DMS 273 (cell line): ENCODE measurements around the gene ATP9B.
"Not testable (repeated sequence)": the region's sequence is repeated elsewhere in the genome, so short reads cannot be mapped to it uniquely, and the experiment has no call there.

Experiments
- DNase-seq: peaks from one replicate; lab custom pipeline; 2025; ENCODE audit not compliant: unreplicated experiment; lab: John Stamatoyannopoulos, UW

ATP9B gene

GRCh38 chr18:79354350-79354749 is 285.2 kb downstream of the ATP9B start:
- no peak for DNase-seq

GRCh38 chr18:79355433-79356335 is 286.5 kb downstream of the ATP9B start:
- no peak for DNase-seq

- no peak for DNase-seq
Measured at GRCh38 chr18:79356435-79356834, 287.2 kb downstream of the ATP9B start.

- no peak for DNase-seq
Measured at GRCh38 chr18:79360933-79361332, 291.7 kb downstream of the ATP9B start.

GRCh38 chr18:79361766-79362522 is 292.8 kb downstream of the ATP9B start:
- no peak for DNase-seq

- DNase-seq: no peak
Measured at GRCh38 chr18:79365701-79366100, 296.5 kb downstream of the ATP9B start.

DNA sequence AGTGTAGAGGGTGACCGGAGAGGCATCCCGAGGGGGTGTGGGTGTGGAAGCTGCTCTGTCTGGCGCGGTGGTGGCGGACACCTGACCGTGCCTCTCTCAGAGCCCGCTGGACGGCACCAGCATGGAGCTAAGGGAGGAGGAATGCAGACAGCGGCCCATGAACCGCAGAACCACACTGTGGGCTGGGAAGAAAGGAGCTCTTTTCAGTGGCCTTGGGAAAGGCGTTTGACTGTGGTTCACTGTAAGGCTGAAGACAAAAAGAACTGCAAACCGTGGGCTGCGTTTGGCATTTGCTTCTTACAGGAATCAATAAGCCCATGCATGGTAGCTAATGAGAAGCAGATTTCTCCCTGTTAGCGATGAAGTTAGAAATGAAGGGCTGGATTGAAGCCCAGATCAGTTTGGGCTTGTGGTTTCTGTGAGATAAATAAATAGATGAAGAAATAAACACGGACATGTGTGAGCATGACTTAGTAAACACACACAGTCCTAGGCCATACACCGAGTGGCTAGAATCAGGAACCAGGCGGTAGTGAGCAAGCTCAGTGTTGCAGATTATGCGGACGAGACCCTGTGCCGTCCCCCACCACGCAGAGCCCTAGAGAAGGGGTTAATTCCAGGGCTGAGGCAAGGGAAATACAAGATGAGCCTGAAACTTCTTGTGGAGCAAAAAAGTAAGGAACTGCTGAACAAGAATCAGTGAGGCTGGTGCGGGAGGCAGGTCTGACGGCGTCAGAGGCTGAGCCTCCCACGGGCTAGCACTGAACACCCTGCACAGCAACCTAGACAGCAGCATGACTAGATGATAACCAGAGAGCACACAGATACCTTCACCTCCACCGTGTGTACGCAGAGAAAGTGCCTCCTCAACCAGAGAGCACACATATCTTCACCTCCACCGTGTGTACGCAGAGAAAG is 297.2 kb downstream of the ATP9B start:
- no peak for DNase-seq

DNA sequence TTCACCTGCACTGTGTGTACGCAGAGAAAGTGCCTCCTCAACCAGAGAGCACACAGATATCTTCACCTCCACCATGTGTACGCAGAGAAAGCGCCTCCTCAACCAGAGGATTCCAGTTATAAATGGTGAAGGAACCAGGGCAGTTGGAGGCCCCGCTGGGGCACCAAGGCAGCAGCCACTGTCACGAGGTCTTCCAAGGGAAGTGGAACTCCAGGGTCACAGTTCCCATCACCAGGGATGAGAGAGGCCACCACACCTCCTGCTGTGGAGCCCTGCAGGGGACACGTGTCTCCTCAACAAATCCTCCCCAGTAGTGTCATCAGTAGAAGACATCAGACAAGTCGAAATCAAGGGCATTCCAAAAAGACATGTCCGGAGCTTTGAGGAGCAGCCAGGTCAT is 298.3 kb downstream of the ATP9B start:
- DNase-seq: no peak

DNA sequence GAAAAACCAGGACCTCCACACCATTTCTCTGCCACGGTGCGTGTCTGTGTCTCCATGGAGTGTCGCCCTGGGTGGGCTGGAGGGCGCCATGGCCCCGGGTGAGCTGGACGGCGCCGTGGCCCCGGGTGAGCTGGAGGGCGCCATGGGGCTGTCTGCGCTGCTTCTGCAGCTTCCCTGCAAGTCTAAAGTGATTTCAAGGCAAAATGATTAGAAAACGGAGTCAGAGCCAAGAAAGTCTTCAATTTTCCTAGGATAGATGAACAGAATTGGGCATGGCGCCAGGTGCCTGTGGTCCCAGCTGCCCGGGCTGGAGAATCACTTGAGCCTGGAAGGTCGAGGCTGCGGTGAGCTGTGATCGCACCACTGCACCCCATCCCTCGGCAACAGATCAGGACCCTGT is 298.8 kb downstream of the ATP9B start:
- peak; percentile 12 for DNase-seq

- DNase-seq: no peak
Measured at GRCh38 chr18:79368681-79369080, 299.5 kb downstream of the ATP9B start.

GRCh38 chr18:79371561-79372121 is 302.4 kb downstream of the ATP9B start:
- no peak for DNase-seq

- DNase-seq: no peak
Measured at GRCh38 chr18:79372461-79372860, 303.3 kb downstream of the ATP9B start.

- no peak for DNase-seq
Measured at GRCh38 chr18:79372991-79373390, 303.8 kb downstream of the ATP9B start.

DNA sequence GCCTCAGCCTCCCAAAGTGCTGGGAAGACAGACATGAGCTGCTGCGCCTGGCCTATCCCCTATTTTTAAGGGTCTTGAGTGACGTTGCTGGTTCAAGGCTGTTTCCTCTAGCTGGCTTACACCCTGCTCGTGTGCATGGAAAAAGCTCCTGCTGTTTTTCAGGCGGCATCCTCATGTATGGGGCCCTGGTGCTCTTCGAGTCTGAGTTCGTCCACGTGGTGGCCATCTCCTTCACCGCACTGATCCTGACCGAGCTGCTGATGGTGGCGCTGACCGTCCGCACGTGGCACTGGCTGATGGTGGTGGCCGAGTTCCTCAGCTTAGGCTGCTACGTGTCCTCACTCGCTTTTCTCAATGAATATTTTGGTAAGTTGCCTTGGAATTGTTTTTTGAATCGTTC is 304.5 kb downstream of the ATP9B start:
- no peak for DNase-seq

GRCh38 chr18:79374408-79375171 is 305.4 kb downstream of the ATP9B start:
- no peak for DNase-seq

DNA sequence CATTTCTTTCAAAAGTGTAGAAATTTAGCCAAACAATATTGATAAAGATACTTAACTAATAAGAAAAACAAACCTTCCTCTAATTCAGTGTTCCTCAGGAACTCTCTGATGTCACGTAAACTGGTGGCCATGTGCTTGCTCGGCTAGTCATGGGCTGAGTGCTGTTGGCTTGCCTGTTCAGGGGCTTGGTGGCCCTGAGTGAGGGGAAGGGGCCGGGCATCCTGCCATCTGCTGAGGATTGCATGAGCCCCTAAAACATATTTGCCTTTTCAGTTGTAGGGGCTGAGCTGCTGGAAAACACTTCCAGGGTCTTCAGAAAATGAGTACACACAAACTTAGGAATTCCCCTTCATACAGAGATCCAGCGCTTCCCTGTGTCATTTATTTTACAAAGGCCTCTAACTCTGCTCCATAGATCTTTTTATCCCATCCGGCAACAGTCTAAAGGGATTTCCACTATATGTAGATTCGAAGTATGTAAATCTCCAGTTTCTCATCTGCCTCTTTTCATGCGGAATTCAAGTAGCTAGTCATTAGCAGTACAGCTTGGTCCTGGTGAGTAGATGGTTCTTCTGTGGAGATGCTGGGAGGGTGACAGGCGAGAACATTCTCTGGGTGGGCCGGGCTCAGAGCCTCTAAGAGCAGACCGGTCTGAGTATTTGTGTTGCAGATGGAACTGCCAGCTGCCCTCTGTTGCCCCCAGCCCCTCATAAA is 306.4 kb downstream of the ATP9B start:
- DNase-seq: no peak

DNA sequence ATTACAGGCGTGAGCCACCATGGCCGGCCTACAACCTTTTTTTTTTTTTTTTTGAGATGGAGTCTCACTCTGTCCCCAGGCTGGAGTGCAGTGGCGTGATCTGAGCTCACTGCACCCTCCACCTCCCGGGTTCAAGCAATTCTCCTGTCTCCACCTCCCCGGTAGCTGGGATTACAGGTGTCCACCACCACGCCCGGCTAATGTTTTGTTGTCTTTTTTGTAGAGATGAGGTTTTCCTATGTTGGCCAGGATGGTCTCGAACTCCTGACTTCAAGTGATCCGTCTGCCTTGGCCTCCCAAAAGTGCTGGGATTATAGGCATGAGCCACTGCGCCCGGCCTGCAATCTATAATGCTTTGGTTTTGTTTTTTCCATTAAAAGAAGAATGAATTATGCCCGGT is 307.5 kb downstream of the ATP9B start:
- not testable (repeated sequence) for DNase-seq

DNA sequence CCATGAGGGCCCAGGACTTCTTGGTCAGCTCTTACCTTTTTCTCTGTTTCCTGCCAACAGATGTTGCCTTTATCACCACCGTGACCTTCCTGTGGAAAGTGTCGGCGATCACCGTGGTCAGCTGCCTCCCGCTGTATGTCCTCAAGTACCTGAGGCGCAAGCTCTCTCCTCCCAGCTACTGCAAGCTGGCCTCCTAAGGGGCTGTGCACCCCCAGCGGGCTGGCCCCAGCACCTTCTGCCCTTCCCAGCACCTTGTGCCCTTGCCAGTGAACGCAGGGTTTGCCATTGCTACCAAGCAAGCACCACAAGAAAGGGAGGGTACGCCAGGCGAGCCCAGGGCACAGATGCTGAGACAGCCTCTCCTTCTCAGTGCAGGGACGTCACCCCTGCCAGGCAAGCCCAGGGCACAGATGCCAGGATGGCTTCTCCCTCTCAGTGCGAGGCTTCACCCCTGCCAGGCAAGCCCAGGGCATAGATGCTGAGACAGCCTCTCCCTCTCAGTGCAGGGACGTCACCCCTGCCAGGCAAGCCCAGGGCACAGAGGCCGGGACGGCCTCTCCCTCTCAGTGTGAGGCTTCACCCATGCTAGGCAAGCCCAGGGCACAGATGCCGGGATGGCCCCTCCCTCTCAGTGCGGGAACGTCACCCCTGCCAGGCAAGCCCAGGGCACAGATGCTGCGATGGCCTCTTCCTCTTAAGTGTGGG is 308.1 kb downstream of the ATP9B start:
- DNase-seq: no peak
